AG04449 (cell line): ENCODE data around the gene TMEM183A.
"Not testable (repeated sequence)": the region's sequence is repeated elsewhere in the genome, so short reads cannot be mapped to it uniquely, and the experiment has no call there.

Source experiments
- CTCF ChIA-PET: fragments of 350-600 bp; formaldehyde crosslinking; extraction: SDS; loops from one replicate; lab custom pipeline; 2021; ENCODE audit warnings: antibody characterized with exemption; lab: Yijun Ruan, JAX
- POLR2A ChIA-PET: fragments of 400-600, 350-600 bp; formaldehyde crosslinking; extraction: SDS; loops from one replicate; lab custom pipeline; 2020; ENCODE audit warnings: antibody characterized with exemption, inconsistent platforms; lab: Yijun Ruan, JAX
- DNase-seq: peaks from one replicate; pipeline ENCODE4 v3.0.0-alpha.2; 2010; ENCODE audit warnings: low read depth, low spot score
- H3K4me3 ChIP-seq: 2 replicates; pipeline ENCODE4 v1.5.1; 2011; ENCODE audit warnings: low read depth, mild to moderate bottlenecking, control low read depth, low read length
- CTCF ChIP-seq: IDR thresholded peaks from one replicate; pipeline ENCODE4 v1.5.1; 2011; ENCODE audit warnings: mild to moderate bottlenecking, moderate library complexity, low read length, control low read depth, inconsistent platforms; ENCODE audit not compliant: insufficient read depth; ENCODE audit errors: missing control alignments

The TMEM183A gene

GRCh38 chr1:203002951-203003350 lies 4.2 kb upstream of the TMEM183A start:
- no peak for TF ChIP-seq CTCF
- H3K4me3 ChIP-seq = no peak overlapping the region
- ChIA-PET CTCF (interaction anchor here (0.7 to 1.0 kb wide), 4 partner anchors 10 to 264 kb away, joined by 3 to 5 read pairs (median 3); no protein-coding TSS in a partner anchor), POLR2A (no interaction called here)
- DNase-seq = no peak

- DNase-seq, POLR2A ChIA-PET, H3K4me3 ChIP-seq: not testable (repeated sequence)
- CTCF ChIA-PET = interaction anchor here (1.1 to 3.2 kb wide), 7 partner anchors 8 to 269 kb away, joined by 3 to 19 read pairs (median 4); no protein-coding TSS in a partner anchor
Observed at GRCh38 chr1:203005395-203006142, 1.6 kb upstream of the TMEM183A start.

DNA sequence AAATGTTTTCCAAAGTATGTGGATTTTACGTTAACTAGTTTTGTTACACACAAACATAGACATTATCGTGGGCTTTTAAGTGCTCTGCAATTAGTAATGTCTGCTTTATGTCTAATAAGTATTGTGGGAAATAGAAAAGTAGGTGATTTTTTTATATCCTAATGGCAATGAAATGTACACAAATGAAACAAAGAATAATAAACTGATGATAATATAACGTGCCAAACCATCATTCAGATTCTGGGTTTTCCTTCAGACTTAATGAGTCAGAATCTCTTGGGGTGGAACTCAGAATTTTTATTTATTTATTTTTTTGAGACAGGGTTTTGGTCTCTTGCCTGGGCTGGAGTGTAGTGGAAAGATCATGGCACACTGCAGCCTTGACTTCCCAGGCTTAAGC lies 2.0 kb downstream of the TMEM183A start:
- H3K4me3 ChIP-seq = no peak overlapping the region
- CTCF ChIA-PET = interaction anchor here (0.8 to 4.1 kb wide), 8 partner anchors 10 to 261 kb away, joined by 3 to 20 read pairs (median 8); partner anchors contain the start of gene PPFIA4
- TF ChIP-seq CTCF = no peak
- POLR2A ChIA-PET = no interaction called here
- DNase-seq = no peak

- CTCF ChIA-PET = no interaction called here
- POLR2A ChIA-PET = no interaction called here
- DNase-seq = no peak
- no peak overlapping the region for H3K4me3 ChIP-seq
- no peak for TF ChIP-seq CTCF
Observed at GRCh38 chr1:203011582-203011981, 4.4 kb downstream of the TMEM183A start.

GRCh38 chr1:203017061-203017460 lies 9.9 kb downstream of the TMEM183A start:
- ChIA-PET CTCF (interaction anchor here (1.1 to 1.2 kb wide), 2 partner anchors 8 to 250 kb away, joined by 3 to 4 read pairs; no protein-coding TSS in a partner anchor), POLR2A (no interaction called here)
- no peak overlapping the region for H3K4me3 ChIP-seq
- no peak for DNase-seq
- TF ChIP-seq CTCF = no peak

GRCh38 chr1:203017692-203018091 lies 10.5 kb downstream of the TMEM183A start:
- H3K4me3 ChIP-seq = no peak overlapping the region
- CTCF ChIA-PET = interaction anchor here (0.9 to 1.2 kb wide), 3 partner anchors 8 to 250 kb away, joined by 3 to 4 read pairs (median 3); no protein-coding TSS in a partner anchor
- no peak for DNase-seq
- TF ChIP-seq CTCF = no peak
- POLR2A ChIA-PET = no interaction called here

DNA sequence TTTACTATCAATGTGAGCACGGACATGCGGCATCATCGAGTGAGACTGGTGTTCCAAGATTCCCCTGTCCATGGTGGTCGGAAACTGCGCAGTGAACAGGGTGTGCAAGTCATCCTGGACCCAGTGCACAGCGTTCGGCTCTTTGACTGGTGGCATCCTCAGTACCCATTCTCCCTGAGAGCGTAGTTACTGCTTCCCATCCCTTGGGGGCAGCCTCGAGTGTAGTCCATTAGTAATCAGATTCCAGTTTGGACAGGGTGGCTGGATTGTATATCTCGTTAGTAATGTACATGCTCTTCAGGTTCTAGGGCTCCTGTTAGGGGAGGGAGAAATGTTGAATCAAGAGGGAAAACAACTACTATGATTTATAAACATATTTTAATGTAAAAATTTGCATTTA lies 15.7 kb downstream of the TMEM183A start:
- POLR2A ChIA-PET, H3K4me3 ChIP-seq: not testable (repeated sequence)
- CTCF ChIA-PET = interaction anchor here (0.8 to 2.9 kb wide), 10 partner anchors 8 to 250 kb away, joined by 3 to 29 read pairs (median 5); partner anchors contain the start of gene TMEM183A

More for the DNA sequence above, 15.7 kb downstream of the TMEM183A start:
- DNase-seq = not testable (repeated sequence)
